Stimulated activated naive CD8-positive, alpha-beta T cell treated with anti-CD3 and anti-CD28 coated beads, Interleukin-15, Interleukin-2, amounts not matched to agents 100 U/mL and 50 U/mL, for 24 hours (primary cell): ENCODE results near the gene SUCLG2.
A peak's percentile ranks its signal among the peaks of the same experiment; 100 is the strongest.

ENCODE experiments used
- ATAC-seq: fragments of 150-1000 bp; cut with Tn5 transposase; one replicate; pipeline ENCODE4 v1.10.0; 2021
- DNase-seq: peaks from one replicate; pipeline ENCODE4 v3.0.0; 2021

The SUCLG2 gene

GRCh38 chr3:67648701-67649100 is 5.7 kb downstream of the SUCLG2 start:
- ATAC-seq = no peak

DNA sequence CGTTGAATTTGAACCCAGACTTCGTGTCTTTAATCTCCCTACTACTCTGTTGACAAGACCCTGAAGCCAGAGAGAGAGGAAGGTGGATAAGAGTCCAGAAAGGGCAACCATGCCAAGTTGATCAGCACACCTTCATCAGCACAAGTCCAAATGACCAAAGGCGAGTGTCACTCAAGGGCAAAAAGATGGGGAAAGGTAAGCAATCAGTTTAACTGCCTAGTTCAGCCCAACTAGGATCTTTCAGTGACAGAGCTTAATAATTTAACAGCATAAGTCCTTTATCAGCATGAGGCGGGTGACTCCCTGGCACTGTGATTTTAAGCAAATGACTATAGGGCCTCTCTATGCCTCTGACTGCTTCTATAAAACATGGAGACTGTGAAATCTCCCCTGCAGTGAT is 6.2 kb downstream of the SUCLG2 start:
- DNase-seq (no peak), ATAC-seq (no peak)

More at GRCh38 chr3:67648701-67649100, 5.7 kb downstream of the SUCLG2 start:
- DNase-seq = no peak

DNA sequence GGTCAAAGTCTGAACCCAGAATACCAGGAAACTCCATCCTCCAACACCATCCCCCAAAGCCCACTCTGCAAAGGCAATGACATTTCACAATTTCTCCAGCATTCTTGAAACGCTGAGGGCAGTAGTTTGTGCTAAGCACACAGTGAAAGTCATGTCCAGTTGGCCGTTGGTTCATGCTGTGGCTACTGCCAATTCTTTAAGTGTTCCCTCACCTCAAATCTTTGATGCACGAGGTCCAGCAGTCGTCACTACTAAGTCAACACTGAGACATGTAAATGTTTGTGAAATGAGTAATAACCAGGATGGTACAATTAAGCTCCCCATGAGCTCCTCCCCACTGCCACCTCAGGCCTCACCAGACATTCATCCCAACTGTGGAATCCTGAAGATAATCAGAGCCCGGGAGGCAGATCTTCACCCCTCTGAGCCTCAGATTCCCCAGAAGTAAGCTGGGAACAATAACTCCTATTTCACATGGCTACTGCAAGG is 7.0 kb downstream of the SUCLG2 start:
- DNase-seq (no peak), ATAC-seq (no peak)

GRCh38 chr3:67646586-67647234 is 7.7 kb downstream of the SUCLG2 start:
- DNase-seq = no peak
- ATAC-seq = no peak

GRCh38 chr3:67644827-67645226 is 9.6 kb downstream of the SUCLG2 start:
- no peak for DNase-seq
- ATAC-seq = no peak

DNA sequence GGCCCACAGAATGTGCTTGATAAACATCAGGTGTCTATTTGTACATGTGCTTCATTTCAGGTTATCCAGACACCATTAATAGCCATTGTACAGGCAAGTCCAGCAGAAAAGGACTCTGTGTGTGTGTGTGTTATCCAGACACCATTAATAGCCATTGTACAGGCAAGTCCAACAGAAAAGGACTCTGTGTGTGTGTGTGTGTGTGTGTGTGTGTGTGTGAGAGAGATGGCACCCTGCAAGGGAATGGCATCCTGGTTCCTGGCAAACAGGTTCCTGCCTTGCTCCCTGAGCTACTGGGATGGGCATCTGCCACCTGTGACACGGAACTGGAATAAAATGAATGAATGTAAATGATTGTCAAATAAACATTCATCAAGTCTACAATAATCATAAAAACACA is 11.7 kb downstream of the SUCLG2 start:
- no peak for DNase-seq

DNA sequence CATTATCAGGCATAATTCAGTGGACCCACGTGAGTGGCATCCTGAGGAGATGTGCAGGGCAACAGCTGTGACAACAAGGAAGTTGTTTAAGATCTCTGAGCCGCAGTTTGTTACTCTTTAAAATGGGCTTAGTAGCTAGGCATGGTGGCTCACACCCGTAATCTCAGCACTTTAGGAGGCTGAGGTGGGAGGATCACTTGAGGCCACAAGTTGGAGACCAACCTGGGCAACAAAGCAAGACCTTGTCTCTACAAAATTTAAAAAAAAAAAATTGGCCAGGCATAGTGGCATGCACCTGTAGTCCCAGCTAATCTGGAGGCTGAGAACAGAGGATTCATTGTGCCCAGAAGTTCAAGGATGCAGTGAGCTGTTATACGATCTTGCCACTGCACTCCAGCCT is 12.2 kb downstream of the SUCLG2 start:
- ATAC-seq (no peak), DNase-seq (no peak)

More for the DNA sequence above, 11.7 kb downstream of the SUCLG2 start:
- no peak for ATAC-seq

- DNase-seq (no peak), ATAC-seq (peak; percentile 77)
Observed at GRCh38 chr3:67641451-67641850, 13.0 kb downstream of the SUCLG2 start.

DNA sequence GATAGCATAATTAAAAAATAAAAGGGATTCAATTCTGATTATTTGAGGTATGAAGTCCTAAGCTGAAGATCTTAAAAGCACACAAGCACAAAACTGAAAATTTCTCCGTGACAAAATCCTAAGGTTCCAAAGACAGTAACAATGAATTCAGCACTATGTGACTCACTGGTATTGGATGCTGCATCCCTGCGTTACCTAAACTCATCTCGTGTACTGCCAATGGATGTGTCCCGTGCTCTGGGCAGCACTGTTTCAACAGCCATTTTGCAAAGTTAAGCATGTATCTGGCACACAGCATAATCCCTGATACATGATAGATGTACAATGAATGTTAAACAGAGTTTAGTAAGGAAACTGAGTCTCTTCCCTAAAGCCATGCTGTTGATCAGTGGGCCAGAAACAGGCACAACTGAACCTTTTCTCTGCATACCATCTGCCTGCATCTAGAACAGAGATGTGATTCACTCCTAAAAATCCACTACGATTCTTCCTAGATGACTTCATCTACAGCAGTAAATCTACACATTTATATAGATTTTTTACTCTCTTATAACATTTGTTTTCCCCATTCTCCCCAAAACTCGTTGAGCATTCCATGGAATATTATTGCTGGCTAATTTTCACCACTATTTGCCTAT is 14.3 kb downstream of the SUCLG2 start:
- DNase-seq (no peak), ATAC-seq (no peak)

GRCh38 chr3:67637255-67637900 is 17.0 kb downstream of the SUCLG2 start:
- ATAC-seq (no peak), DNase-seq (no peak)

GRCh38 chr3:67635806-67636205 is 18.6 kb downstream of the SUCLG2 start:
- no peak for ATAC-seq
- no peak for DNase-seq

DNA sequence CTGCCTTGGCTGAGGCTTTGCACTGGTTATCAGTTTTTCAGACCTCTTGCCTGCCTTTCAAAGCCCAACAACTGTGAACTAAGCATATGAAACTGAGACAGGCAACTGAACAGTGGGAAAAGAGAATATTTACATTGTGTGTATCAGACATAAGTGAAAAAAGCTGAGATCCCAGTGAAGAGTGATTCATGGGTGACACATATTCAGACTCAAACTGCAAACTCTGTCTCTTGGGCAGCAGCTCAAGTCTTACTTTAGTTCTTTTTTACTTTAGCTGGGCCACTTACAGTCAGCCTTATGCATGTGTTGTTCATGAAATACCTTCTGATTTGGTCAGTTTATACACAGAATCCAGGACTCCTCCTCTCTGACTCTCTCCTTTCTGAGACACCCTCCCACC is 19.2 kb downstream of the SUCLG2 start:
- ATAC-seq = peak; percentile 92

DNA sequence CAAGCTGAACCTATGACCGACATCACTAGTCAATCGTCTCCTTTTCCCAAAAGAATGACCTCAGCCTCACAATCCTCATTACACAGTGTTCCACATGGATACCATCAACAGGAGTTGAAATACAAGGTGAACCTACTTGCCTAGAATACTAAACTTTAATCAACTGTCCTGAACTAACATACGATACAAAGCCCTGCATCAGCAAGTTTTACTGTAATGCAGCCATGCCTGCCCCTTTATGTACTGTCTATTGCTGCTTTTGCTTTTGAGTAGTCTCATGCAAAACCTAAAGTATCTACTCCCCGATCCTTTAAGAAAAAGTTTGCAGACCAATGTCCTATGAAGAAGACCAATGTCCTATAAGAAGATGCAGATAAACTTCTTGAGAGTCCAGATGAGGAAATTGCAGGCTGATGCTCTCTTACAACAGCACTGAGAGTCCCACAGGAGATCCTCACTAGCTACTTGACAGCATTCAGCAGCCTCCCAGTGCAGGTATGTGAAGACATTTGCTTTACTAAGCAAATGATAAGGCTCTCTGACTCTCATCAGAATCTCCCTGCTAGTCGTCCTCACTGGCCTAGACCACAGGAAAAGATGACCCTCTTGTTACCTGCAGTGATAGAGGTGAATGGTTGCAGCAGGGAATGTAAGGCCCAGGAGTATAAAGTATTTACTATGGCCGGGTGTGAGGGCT is 23.6 kb downstream of the SUCLG2 start:
- ATAC-seq (no peak), DNase-seq (no peak)

More for the DNA sequence above, 19.2 kb downstream of the SUCLG2 start:
- no peak for DNase-seq

GRCh38 chr3:67624687-67625086 is 29.7 kb downstream of the SUCLG2 start:
- ATAC-seq (no peak), DNase-seq (no peak)

DNA sequence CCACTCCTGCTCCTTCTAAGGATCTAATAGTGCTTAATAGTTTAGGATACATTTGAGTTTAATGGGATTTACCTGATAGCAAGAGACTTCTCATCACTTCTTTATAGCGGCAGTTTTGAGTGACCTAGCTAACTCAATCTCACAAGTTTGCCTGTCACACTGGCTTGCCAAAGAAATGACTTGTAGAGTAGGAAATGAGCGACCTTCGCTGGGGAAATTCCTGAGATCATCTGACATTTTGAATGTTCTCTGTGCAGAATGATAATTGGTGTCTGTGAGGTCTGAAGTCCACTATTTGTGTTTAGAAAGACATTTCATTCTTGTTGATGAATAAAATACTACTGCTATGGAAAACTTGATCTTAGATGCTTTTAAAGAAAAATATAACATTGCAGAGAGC is 30.3 kb downstream of the SUCLG2 start:
- ATAC-seq = peak; percentile 59
- no peak for DNase-seq

DNA sequence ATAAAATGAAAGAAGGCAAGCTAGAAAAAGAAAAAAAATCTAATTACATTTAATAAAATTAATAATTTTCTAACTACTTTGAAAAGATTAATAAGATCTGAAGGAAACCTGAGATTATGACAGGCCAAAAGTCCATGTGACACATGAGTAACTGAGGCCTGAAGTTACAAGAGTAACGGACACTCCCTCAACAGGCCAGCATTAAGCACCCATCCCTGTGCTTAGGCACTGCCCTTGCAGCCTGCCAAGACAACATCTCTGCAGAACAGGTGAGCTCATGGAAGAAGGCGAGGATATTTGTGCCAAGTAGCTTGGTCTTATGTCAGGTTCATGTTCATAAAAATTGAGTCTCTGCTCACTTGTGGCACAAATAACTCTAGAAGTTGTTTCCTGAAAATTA is 31.8 kb downstream of the SUCLG2 start:
- no peak for DNase-seq
- no peak for ATAC-seq

DNA sequence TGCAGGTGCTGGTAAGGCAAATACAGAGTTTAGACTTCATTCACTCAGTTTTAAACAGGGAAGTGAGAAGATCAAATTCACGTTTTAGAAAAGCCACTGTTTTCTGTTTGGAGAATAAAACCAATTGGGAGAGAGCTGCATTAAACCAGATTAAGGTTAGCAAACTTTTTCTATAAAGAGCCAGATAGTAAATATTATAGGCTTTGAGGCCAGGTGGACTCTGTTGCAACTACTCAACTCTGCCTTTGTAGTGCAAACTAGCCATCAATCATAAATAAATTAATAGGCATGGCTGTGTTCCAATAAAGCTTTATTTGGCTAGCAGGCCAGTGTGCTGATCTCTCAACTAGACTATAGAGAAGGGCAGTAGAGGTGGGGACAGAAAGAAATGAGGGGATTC is 33.5 kb downstream of the SUCLG2 start:
- no peak for ATAC-seq

DNA sequence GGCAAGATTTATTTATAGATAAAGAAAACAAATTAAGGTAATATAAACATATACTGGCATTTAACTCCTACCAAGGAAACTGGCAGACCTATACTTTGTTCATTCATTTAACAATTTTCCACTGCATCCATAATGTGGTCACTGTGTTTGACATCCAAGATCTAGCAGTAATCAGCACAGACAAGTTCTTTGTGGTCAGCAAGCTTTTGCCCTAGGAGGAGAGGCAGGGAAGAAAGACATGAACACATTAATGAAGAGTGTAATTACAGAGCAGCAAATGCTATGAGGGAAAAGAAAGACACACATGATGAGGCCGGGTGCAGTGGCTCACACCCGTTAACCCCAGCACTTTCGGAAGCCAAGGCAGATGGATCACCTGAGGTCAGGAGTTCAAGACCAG is 34.4 kb downstream of the SUCLG2 start:
- ATAC-seq (no peak), DNase-seq (no peak)

More for the DNA sequence above, 33.5 kb downstream of the SUCLG2 start:
- no peak for DNase-seq

- DNase-seq (no peak), ATAC-seq (no peak)
Observed at GRCh38 chr3:67617518-67617917, 36.9 kb downstream of the SUCLG2 start.

DNA sequence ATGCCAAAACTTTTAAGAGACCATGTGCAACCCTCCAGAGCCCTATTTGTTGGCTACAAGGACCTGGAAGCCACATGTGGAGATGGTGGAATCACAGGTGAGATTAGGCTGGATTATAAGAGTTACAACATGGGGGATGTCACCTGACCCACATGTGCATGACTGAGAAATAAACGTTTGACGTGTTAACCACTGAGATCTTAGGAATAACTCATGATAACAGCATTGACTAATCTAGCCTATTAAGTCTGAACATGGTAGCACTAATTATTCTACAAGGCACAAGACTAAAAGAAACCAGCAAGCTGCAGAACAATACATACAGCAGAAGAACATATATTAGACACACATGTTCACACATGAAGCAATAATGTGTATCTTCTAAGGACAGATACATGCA is 38.4 kb downstream of the SUCLG2 start:
- ATAC-seq = no peak
- DNase-seq = no peak

- ATAC-seq (no peak), DNase-seq (no peak)
Observed at GRCh38 chr3:67614195-67614594, 40.2 kb downstream of the SUCLG2 start.

GRCh38 chr3:67610458-67610857 is 44.0 kb downstream of the SUCLG2 start:
- DNase-seq = no peak
- no peak for ATAC-seq

DNA sequence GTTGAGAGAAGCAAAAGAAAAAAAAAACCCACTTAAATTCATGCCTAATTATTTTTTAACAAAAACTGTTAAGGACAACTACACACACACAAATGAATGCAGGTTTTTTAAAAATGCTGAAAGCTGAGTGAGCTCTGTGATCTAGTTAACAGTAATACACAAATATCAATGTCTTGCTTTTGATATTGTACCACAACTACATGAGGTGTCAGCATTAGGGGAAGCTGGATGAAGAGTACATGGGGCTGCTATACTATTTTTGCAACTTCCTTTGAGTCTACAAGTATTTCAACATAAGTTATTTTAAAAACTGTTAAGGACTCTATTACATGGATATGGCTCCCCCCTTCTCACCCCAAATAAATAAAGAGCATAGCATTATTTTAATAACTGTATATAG is 44.7 kb downstream of the SUCLG2 start:
- ATAC-seq = no peak
- DNase-seq = no peak
